Lung microvascular endothelial cell (primary cell): ENCODE measurements around the gene YIPF4. TPM values are rescaled to one million over a fixed set of nuclear protein-coding genes. Genes with fewer than 3 reads are reported as not detected.
A peak's percentile ranks its signal among the peaks of the same experiment; 100 is the strongest.
"Not testable (repeated sequence)": the region's sequence is repeated elsewhere in the genome, so short reads cannot be mapped to it uniquely, and the experiment has no call there.

Experiments used
- DNase-seq, 2 donors: peaks; one replicate each; pipeline versions ENCODE4 v3.0.0 to v3.0.0-alpha.2; 2010; ENCODE audit warnings: low read depth in 2 of 2
- total RNA-seq: library from RNA; depleted of rRNA; stranded (reverse); fragments of >200 nt; gene quantifications from 2 replicates; pipeline ENCODE4 v1.2.1, GENCODE V29; 2014

YIPF4 gene
- total RNA-seq, result 8.9 and 12.1 TPM in 2 replicates

DNA sequence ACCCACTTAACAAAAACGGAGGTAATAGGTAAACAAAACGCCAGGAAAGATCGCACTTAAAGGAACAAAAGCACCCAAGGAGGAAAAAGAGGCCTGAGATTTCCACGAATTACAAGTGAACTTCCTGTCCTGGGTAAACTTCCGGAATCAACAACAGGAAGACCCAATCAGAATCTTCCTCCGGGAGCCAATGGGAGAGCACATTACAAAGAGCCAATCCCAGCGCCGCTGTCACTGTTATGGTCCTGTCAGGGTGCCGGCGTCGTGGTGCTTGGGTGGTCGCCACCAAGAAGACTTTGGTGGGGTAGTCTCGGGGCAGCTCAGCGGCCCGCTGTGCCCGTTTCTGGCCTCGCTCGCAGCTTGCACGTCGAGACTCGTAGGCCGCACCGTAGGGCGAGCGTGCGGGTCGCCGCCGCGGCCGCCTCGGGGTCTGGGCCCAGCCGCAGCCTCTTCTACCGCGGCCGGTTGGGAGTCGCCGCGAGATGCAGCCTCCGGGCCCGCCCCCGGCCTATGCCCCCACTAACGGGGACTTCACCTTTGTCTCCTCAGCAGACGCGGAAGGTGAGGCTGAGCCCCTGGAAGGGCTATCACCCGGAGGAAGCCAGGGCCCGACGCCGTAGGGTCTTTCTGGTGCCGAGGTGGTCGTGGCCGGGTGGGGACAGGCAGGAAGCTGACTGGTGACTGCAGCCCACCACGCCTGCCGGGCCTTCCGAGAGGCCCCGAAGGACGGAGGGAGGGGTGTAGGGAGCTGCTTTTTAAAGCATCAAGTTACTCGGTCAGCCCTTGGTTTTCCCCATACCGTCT, at the start of gene YIPF4:
TSS of gene YIPF4 (plus strand) at position 231 of the 804 bp plus-strand sequence. CDS start at position 483, 252 bp downstream.
- DNase-seq, result peak; percentile 94

DNA sequence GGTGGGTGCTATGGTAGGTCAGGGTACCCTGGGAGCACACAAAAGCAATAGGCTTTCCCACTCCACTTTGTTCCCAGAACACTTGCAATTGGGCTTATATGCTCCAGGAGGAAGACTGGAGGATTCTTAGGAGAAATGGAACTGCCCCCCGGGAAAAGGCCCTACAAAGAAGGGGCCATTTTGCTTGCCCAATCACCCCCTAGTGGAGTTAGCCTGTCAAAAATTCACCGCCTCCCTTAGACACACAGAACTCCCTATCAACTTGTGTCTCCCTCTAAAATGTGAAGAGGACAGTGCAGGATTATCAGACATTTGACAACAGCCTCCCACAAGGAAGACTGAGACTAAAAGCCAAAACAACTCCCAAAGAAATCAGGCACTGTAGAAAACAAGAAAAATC, 49.5 kb upstream of the YIPF4 start:
- DNase-seq, result no peak

DNA sequence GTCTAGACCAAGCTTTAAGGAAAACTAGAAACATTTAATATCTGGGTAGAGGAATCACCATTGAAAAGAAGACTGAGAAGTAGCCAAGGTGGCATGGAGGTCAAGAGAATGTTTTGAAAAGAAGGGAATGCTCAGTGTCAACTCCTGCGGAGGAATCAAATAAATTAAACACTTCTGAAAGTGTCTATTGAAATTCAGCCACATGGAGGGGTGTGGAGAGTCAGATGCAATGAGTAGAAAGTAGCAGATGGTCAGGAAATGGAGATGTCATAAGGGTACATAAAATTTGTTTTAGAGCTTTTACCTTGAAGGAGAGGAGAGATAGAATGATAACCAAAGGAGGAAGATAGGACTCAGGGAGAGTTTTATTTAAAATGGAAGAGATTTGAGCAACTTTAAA, 48.1 kb upstream of the YIPF4 start:
- no peak for DNase-seq

DNA sequence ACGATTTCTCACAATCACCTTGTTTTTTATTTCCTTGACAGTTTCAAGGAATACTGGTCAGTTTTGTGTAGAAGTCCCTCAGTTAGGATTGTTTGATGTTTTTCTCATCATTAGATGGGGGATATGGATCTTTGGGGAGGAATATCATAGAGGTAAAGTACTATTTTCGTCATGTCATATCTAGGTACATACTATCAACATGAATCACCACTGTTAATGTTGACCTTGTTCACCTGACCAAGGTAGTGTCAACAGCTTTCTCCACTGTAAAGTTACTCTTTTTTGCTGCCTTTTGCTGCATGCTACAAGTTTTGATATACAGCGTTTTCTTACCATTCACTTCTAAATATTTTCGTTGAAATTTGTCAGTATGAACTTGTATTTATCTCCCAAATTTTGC, 45.7 kb upstream of the YIPF4 start:
- DNase-seq, result no peak

DNA sequence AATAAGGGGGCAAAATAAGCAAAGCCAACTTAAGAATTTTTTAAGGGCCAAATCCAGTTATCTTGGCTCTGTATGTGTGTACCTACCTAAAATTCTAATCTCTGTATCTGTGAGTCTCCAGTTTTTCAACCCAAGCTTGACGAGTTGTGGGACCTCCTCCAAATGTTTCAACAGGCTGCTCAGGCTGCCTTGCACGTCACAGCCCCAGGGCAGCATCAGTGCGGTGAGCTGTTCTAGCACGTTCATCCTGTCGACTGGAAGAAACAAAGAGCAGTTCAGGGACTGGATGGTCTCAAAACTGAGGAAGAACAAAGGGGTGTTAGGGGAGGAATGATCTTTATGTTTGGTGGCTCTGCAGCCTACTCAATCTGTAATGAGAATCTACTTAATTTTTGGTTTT, 42.4 kb upstream of the YIPF4 start:
- DNase-seq, result no peak

DNA sequence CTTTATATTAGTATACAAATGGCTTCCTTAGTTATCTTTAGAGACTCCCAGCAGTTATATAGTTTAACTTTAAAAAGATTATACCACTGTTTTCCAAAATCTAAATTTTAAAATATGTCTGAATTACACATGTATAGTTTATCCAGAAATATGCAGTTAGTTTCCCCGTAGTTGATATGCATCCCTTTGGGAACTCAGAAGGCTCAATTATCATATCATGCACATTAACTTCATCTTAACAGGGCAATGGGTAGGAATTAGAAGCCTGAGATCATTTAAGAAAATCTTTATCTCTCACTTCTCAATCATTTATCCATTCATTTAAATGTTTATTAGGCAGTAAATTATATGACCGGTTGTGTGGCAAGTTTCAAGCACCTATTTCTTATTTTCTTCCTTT, 40.2 kb upstream of the YIPF4 start:
- DNase-seq, result no peak

DNA sequence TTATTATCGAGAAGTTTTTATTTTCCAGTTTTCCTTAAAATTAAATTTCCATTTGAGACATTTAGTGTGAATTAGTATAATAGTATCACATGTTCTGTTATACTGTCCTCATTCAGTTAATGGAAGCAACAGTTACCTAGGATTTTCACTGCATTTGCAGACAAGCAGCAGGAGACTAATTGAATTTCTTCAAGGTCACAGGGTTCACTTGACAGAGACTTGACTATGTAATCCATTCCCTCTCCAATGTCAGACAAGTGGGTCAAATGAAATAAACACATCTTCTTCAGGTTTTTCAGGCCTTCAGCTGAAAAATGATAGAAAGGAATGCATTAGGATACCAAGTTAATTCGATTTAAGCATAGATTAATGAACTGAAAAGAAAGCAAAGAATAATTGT, 39.7 kb upstream of the YIPF4 start:
- no peak for DNase-seq

DNA sequence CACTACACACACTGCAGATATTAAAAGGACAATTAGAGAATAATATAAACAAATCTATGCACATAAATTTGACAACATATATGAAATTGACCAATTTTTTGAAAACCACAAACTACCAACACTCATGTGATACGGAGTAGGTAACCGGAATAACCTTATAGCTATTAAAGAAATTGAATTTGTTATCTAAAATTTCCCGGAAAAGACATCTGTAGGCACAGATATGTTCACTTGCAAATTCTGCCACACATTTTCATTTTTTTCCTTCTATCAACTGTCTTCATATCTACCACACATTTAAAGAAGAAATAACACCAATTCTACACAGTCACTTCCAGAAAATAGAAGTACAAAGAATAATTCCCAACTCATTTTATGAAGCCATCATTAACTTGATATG, 35.4 kb upstream of the YIPF4 start:
- DNase-seq, result no peak

DNA sequence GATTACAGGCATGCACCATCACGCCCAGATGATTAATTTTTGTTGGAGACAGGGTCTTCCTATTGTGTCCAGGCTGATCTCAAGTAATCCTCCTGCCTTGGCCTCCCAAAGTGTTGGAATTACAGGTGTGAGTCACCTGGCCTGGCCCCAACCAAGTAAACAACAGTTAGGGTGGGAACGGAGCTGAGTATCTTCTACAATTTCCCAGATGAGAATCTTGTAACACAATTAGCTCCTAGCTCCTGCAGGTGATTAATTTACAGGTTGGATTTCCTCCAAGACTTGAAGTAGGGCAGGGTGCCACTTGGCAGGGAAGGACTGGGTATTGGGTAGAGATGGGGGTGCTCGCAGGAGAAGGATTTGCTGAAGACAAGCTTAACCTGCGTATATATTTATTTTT, 30.8 kb upstream of the YIPF4 start:
- DNase-seq, result no peak

DNA sequence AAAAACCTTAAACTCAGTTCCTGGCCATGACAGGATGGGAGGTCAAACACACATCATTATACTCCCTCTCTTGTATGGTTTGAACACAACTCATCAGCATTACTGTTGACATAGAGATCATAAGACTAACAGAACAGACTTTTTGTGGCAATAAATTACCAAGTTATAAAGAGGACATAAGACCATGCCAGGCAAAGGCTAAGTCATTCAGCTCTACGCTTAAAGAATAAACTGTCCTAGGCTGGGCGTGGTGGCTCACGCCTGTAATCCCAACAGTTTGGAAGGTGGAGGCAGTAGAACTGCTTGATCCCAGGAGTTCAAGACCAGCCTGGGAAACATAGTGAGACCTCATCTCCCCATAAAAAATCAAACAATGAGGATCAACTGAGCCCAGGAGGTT, 29.4 kb upstream of the YIPF4 start:
- no peak for DNase-seq

DNA sequence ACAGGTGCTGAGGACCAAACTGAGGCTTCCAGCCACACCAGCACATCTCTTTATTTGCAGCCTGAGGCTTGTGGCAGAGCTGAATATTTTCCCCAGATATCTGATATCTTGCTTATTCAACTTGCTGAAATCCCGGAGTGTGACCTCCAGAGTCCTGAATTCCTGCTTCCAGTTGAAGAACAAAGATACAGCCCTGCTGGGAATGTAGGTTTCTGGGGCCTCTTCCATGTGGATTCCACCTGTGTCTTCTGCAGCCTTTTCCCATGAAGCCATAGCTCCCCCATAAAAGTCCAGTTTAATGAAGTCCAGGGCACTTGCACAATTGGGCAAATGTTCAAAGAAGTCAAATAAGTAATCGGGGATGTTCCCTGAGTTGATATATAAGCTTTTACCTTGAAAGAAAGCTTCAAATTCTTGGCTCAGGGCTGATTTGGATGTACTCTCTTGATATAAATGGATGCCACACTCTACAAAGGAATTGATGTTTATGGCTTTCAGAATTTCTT, 27.9 kb upstream of the YIPF4 start:
- no peak for DNase-seq

DNA sequence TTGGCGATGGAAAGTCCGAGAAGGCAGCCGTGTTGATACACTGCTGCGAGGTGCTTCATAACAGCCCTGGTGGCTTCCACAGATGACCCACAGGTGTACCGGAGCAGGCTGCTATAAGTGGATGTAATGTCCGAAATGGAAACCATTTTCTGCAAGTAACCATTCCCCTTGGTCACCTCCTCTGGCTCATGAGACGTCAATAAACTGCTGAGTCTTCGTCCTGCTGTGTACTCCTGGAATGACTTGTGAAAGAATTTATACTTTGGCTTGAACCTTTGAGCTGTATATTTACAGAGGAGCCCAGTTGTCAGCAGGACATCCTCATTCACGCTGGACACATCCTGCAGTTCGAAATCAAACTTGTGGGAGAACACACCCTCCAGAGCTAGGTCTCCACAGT, 27.4 kb upstream of the YIPF4 start:
- DNase-seq, result no peak

DNA sequence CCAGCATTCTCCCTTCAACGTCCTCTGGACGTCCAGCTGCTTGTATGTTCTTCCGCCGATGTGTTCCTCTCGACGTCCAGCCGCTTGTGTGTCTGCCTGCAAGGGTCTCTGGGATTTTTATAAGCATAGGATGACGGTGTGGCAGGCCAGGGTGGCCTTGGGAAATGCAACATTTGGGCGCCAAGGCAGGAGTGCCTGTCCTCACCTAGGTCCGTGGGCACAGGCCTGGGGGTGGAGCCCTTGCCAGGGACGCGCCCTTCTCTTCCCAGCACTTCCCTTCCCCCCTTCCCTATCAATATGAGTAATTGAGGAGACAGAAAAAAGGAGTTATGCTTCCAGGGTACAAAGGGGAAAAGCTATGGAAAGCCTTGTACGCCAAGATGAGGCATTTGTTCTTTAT, 19.5 kb upstream of the YIPF4 start:
- DNase-seq, result no peak

DNA sequence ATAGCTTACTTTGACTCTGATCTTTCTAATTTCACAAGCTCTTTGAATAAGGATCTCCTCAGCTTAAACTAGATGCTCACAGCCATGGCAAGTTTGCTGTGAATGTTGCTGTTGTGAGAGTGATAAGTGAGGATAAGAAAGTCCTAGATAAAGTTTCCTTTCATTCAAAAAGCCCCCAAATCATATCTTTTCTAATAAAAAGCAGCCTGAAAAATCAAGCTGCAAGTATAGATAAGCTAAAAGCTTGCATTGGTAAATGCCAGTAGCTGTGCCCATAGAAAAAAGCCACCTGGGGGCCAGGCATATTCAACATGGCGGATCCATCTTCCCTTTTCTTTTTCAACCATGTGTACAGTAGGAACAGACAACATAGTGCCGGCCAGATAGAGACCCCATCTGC, 17.3 kb upstream of the YIPF4 start:
- DNase-seq, result no peak

DNA sequence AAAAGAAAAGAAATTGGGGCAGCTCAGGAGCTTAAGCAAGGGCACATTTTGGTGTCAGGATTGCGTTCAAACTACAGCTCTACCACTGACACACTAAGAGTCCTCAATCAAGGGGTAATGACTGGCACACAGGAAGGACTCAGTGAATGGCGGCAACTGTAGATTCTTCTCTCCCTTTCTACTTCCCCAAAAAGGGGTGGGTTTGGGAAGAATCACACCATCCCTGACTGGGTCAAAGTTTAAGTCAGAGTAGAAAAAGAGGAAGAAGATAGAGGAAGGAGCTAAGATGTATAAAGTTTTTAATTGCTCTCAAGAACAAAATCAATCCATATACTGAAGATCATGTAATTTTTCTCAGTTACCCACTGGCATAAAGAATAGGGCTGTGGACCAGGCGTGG, 15.6 kb upstream of the YIPF4 start:
- no peak for DNase-seq

DNA sequence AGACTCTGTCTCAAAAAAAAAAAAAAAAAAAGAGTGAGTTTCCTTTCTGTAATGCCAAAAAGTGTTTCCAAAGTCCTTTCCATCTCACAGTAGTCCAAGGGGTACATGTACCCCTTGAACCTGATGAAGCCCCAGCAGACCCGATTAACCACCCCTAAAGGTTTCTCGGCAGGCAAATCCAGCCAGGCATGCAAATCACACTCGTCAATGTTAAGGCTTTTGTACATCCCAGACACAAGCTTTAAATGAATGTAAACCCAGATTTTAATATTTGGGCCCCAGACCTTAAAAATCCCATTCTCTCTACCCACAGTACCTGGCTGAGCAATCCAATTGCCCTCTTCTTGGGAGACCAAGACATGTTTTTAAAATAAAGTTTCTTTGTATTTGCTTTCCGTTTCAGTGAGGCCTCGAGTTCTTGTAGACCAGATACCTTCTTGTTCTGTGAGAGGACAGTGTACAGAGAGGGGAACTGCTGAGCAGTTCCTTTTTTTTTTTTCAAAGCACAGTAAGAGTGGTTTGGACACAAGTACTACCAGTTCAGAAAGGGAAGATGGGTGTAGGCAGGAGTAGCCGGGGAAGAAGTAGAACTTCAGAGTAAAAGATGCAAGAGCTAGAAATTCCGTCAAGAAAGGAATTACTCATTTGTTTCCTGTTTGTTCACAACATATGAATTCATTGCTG, 13.1 kb upstream of the YIPF4 start, which contains the start of gene NLRC4:
TSS of gene NLRC4 (minus strand) at position 465 of the 684 bp plus-strand sequence. CDS start 8,111 bp downstream, outside the sequence.
- no peak for DNase-seq

DNA sequence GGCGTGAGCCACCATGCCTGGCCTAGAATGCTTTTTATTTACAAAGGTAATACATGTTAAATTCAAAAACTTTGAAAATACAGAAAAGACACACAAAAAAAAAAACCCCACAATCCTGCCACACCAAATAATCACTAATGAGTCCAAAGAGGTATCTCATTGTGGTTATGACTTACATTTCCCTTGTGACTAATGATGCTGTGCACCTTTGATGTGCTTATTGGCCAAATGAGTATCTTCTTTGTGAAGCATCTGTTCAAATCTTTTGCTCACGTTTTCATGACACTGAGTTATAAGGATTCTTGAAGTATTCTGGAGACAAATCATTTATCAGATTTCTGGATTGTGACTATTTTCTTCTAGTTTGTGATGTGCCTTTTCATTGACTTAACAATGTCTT, 6.6 kb upstream of the YIPF4 start:
- DNase-seq, result no peak

DNA sequence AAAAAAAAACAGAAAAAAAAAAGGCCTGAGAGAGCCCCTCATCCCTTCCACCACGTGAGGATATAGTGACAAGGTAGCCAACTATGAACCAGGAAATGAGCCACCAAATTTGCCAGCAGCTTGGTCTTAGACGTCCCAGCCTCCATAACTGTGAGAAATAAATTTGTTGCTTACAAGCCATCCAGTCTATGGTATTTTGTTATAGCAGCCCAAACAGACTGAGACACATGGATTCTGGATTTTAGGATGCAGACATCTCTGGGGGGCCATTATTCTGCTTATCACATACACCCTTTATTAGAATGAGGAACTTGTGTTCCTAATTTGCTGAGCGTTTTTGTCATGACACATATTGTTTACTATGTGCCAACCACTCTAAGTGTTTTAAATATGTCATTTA, 5.4 kb upstream of the YIPF4 start:
- no peak for DNase-seq

DNA sequence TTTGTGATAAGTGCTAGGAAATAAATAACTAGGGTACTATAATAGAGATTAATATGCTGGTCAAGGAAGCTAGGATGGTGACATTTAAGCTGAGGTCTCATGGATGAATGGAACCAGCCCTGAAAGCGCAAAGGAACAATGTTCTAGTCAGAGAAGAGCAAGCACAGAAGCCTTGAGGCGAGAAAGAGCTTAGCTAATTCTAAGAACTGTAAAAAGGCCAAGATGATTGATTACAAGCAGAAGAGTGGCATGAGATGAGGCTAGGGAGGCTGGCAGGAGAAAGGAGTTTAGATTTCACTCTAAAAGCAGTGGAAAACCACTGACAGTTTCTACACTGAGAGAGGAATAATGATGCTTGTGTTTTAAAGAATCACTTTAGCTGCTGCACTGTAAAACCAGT, 3.4 kb upstream of the YIPF4 start:
- no peak for DNase-seq

DNA sequence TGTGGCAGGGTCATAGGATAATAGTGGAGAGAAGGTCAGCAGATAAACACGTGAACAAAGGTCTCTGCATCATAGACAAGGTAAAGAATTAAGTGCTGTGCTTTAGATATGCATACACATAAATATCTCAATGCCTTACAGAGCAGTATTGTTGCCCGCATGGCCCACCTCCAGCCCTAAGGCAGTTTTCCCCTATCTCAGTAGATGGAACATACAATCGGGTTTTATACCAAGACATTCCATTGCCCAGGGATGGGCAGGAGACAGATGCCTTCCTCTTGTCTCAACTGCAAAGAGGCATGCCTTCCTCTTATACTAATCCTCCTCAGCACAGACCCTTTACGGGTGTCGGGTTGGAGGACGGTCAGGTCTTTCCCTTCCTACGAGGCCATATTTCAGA, 1.9 kb upstream of the YIPF4 start:
- DNase-seq, result not testable (repeated sequence)

DNA sequence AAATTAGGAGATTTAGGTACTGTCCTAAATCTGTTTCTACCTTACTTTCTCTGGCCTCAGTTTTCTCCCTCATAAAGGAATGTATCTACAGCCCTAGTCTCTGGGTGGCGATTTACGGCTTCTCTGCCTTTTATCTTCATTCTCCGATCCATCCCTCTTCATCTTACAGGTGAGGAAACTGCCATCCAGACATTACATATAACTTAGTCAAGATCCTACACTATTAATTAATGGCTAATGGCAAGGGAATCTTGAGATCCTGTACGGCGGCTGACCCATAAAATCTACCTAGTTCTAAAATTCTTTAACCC, 386 bp upstream of the YIPF4 start:
- no peak for DNase-seq

DNA sequence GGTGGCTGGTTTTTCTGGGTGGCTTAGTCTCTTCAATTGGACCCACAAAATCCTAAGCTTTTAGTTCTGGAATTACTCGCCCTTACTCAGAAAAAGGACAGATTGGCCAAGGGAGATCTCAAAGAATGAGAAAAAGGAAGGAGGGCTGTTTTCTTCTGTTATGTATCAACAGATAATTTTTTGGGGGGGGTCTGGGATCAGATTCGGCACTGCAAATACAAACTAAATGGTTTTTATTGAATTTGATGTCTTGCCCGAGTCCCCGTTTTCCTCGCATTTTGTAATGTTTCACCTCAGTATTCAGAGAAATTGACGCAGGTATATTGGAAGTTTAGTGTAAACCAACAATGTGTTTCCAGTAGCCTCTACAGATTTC, 762 bp downstream of the YIPF4 start:
- no peak for DNase-seq

DNA sequence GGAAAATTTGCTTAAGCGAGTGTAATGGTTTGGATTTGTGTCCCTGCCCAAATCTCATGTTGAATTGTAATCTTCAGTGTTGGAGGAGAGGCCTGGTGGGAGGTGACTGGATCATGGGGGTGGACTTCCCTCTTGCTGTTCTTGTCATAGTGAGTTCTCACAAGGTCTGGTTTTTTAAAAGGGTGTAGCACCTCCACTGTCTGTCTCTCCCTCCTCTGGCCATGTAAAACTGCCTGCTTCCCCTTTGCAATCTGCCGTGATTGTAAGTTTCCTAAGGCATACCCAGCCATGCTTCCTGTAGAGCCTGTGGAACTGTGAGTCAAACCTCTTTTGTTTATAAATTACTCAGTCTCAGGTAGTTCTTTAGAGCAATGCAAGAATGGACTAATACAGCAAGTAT, 6.6 kb downstream of the YIPF4 start:
- DNase-seq, result peak; percentile 62 to 85
